ENCODE measurements around the gene MBD5.

DNA sequence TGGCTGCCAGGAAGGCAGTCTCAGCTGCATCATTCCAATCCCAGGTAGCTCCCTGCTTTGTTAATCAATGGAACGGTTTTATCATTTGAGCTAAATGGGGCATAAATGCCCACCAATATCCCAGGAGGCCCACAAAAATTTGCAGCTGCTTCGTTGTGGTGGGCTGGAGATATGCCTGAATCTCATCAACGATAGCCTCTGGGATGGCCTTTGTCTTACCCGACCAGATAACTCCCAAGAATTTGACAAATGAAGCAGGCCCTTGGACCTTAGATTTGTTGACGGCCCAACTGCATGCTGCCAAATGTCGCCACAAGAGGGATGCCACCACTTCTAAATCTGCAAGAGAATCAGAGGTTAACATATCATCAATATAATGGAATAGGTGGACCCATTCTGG lies 236.4 kb downstream of the MBD5 start:
- TF ChIP-seq, protein P1, sequence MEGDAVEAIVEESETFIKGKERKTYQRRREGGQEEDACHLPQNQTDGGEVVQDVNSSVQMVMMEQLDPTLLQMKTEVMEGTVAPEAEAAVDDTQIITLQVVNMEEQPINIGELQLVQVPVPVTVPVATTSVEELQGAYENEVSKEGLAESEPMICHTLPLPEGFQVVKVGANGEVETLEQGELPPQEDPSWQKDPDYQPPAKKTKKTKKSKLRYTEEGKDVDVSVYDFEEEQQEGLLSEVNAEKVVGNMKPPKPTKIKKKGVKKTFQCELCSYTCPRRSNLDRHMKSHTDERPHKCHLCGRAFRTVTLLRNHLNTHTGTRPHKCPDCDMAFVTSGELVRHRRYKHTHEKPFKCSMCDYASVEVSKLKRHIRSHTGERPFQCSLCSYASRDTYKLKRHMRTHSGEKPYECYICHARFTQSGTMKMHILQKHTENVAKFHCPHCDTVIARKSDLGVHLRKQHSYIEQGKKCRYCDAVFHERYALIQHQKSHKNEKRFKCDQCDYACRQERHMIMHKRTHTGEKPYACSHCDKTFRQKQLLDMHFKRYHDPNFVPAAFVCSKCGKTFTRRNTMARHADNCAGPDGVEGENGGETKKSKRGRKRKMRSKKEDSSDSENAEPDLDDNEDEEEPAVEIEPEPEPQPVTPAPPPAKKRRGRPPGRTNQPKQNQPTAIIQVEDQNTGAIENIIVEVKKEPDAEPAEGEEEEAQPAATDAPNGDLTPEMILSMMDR (conservative IDR thresholded peaks at IDR 0.05; ENCODE audit: low read depth, low read length), result no peak
- TF ChIP-seq CEBPB (IDR thresholded peaks at IDR 0.05; ENCODE audit: low read depth, low read length), result no peak
- TF ChIP-seq POLR2A (IDR thresholded peaks at IDR 0.05; ENCODE audit: low read depth, low read length), result no peak
- TF ChIP-seq NFE2L2 (IDR thresholded peaks at IDR 0.05; ENCODE audit: low read depth, low read length), result no peak
- no peak for TF ChIP-seq MXI1 (IDR thresholded peaks at IDR 0.05; ENCODE audit: borderline replicate concordance, low read depth, low read length)
- TF ChIP-seq MAZ (IDR thresholded peaks at IDR 0.05; ENCODE audit: borderline replicate concordance, low read depth, low read length), result no peak
- no peak for TF ChIP-seq SMC3 (IDR thresholded peaks at IDR 0.05; ENCODE audit: low read depth, low read length)
- TF ChIP-seq MAFK (IDR thresholded peaks at IDR 0.05; ENCODE audit: low read depth, low read length), result no peak
- no peak for TF ChIP-seq RFX5 (IDR thresholded peaks at IDR 0.05; ENCODE audit: low read depth, low read length)
- TF ChIP-seq ELK1 (IDR thresholded peaks at IDR 0.05; ENCODE audit: borderline replicate concordance, low read depth, low read length), result no peak

Measured in IMR-90 (cell line).